Stomach (tissue), 9 donors: ENCODE measurements around the gene MCC. TPM values are rescaled to one million over a fixed set of nuclear protein-coding genes. Genes with fewer than 3 reads are reported as not detected.

Source experiments
- DNase-seq, 2 donors: peaks; one replicate each; pipeline versions ENCODE4 v3.0.0 to v3.0.0-alpha.2; 2013 to 2019
- H3K27ac ChIP-seq, 5 donors: fragments of 200-600 bp in 4 of 5; sonication (generic) in 4 of 5; one replicate each; pipeline ENCODE4 v1.5.1; 2013 to 2019; ENCODE audit warnings: mild to moderate bottlenecking in 1 of 5, moderate library complexity in 1 of 5
- H3K27me3 ChIP-seq, 3 donors: fragments of 200-600 bp; sonication (generic); one replicate each; pipeline ENCODE4 v1.5.1; 2017 to 2019; ENCODE audit warnings: mixed run types in 1 of 3
- H3K36me3 ChIP-seq, 4 donors: fragments of 200-600 bp; sonication (generic); 1 replicate in 3 of 4; 2 replicates in 1 of 4; pipeline ENCODE4 v1.5.1; 2016 to 2019
- H3K4me1 ChIP-seq, 4 donors: fragments of 200-600 bp; sonication (generic); one replicate each; pipeline ENCODE4 v1.5.1; 2016 to 2019
- H3K4me3 ChIP-seq, 4 donors: fragments of 200-600 bp; sonication (generic) in 3 of 4; one replicate each; pipeline ENCODE4 v1.5.1; 2016 to 2019; ENCODE audit warnings: mild to moderate bottlenecking in 1 of 4
- H3K9me3 ChIP-seq, 4 donors: fragments of 200-600 bp; sonication (generic); one replicate each; pipeline ENCODE4 v1.5.1; 2016 to 2019
- EP300 ChIP-seq: sonication (generic); formaldehyde crosslinking; IDR thresholded peaks from one replicate; pipeline ENCODE4 v1.6.1; 2017; ENCODE audit warnings: antibody characterized with exemption
- POLR2A ChIP-seq, 4 donors: fragments of 450-650 bp; IDR thresholded peaks; one replicate each; pipeline ENCODE4 v1.6.1; 2016; ENCODE audit warnings: antibody characterized with exemption in 4 of 4, control low read depth in 2 of 4, mild to moderate bottlenecking in 1 of 4, moderate library complexity in 1 of 4
- POLR2AphosphoS5 ChIP-seq, 3 donors: sonication (generic); formaldehyde crosslinking; IDR thresholded peaks; one replicate each; pipeline ENCODE4 v1.6.1; 2016; ENCODE audit warnings: antibody characterized with exemption in 3 of 3
- WGBS, 5 donors: extraction: QIAGEN DNeasy Blood & Tissue Kit in 3 of 5; methylation state at CpG; one replicate each; pipeline versions ENCODE4 v1.1.5 to v1.1.7; 2013 to 2018; 5-methylcytosine and 5-hydroxymethylcytosine counted together
- intact Hi-C: fragments of 100-400 bp; cut with DNase I; formaldehyde crosslinking; loops from one replicate; pipeline ENCODE4 v1.15.1; 2023; ENCODE audit warnings: low total_unique reads
- polyA plus RNA-seq, 3 donors: library from polyadenylated mRNA; stranded (reverse); fragments of 200-250 nt; gene quantifications; one replicate each; pipeline ENCODE4 v1.2.3, GENCODE V29; 2013
- total RNA-seq, 5 donors: library from RNA; depleted of rRNA; stranded (reverse); fragments of >200 nt; gene quantifications; one replicate each; pipeline versions ENCODE4 v1.1.0 to v1.2.3, GENCODE V29; 2014 to 2016
- TF ChIP-seq, protein P1 (sequence below), 7 experiments: fragments of 450-650 bp in 4 of 7; fragments of 200-600 bp in 3 of 7; sonication (generic) in 3 of 7; IDR thresholded peaks; one replicate each; pipeline ENCODE4 v1.5.1; 2016 to 2019; ENCODE audit warnings: antibody characterized with exemption in 7 of 7, control low read depth in 2 of 7, mild to moderate bottlenecking in 1 of 7
- donor health status: healthy with polysubstance abuse.
- donor health status: Bipolar disorder and iron deficiency.
- donor health status: healthy.

MCC gene
- total and polyA plus RNA-seq, 8 donors = 3.8 to 35.1 (median 8.9) TPM

DNA sequence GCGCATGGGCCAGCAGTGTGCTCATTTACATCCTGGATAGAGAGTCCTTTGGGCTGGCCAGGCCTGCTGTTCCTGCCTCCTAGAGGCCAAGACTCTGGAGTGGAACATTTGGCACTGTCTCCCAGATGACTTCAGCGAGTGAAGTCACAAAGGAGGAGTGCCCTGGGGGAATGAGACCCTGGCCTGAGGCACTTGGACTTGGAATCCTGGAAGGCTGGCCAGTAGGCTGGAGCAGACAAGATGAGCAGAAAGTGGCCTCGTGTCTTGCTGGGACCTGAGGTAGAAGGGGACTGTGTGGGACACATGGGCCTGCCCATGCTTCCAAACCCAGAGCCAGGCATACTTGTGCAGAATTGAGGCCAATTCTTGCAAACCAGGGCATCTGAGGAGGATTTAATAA, 53.4 kb downstream of the MCC start, which contains the start of gene TSSK1B:
TSSK1B (minus strand) TSS at position 101 of the 400 bp plus-strand sequence. CDS start 150 bp downstream, outside the sequence.
- 73 to 96% (median 88%) methylated on average over 3 of the region's 3 CpGs for WGBS, 5 donors
- no peaks in the 10 kb centered on the region for H3K9me3 ChIP-seq
- H3K27me3 ChIP-seq = no peaks in the 10 kb centered on the region
- peaks cover 0 to 3% (median 0%) of the 10 kb centered on the region in 4 donors for H3K4me1 ChIP-seq
- intact Hi-C loops = no loop called here
- no peak for DNase-seq
- no peak within 1 kb of the TSS for H3K4me3 ChIP-seq
- TF ChIP-seq, protein P1, sequence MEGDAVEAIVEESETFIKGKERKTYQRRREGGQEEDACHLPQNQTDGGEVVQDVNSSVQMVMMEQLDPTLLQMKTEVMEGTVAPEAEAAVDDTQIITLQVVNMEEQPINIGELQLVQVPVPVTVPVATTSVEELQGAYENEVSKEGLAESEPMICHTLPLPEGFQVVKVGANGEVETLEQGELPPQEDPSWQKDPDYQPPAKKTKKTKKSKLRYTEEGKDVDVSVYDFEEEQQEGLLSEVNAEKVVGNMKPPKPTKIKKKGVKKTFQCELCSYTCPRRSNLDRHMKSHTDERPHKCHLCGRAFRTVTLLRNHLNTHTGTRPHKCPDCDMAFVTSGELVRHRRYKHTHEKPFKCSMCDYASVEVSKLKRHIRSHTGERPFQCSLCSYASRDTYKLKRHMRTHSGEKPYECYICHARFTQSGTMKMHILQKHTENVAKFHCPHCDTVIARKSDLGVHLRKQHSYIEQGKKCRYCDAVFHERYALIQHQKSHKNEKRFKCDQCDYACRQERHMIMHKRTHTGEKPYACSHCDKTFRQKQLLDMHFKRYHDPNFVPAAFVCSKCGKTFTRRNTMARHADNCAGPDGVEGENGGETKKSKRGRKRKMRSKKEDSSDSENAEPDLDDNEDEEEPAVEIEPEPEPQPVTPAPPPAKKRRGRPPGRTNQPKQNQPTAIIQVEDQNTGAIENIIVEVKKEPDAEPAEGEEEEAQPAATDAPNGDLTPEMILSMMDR (IDR thresholded peaks at IDR 0.05) = no peak
- TF ChIP-seq POLR2AphosphoS5 (IDR thresholded peaks at IDR 0.05) (no peak), POLR2A (IDR thresholded peaks at IDR 0.05) (no peak), EP300 (no peak)
- no peaks in the 10 kb centered on the region for H3K36me3 ChIP-seq
- no peak within 1 kb of the TSS for H3K27ac ChIP-seq

DNA sequence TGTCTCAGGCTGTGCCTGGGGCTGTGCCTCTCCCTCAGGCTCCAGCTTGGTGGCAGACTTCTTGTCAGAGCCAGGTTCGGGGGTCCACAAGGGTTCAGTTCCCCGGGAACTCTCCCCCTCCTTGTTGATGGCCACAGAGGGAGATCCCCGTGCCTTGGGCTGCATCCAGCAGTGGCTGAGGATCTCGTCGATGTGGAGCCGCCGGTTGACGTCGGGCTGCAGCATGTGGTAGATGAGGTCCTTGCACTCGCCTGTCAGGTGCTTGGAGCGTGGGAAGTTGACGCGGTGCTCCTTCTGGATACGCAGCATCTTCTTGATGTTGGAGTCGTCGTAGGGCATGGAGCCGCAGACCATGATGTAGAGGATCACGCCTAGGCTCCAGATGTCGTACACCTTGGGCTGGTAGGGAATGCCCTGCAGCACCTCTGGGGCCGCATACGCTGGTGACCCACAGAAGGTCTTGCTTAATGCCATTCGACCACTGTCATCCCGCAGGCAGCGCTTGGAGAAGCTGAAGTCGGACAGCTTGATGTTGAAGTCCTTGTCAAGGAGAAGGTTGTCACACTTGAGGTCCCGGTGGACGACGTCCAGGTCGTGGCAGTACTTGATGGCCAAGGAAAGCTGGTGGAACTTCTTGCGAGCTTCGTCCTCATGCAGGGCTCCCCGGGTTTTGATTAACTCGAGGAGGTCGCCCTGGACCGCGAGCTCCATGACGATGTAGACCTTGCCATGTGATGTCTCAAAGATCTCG, 54.2 kb downstream of the MCC start:
- TF ChIP-seq, protein P1 (IDR thresholded peaks at IDR 0.05) = no peak
- TF ChIP-seq POLR2A (IDR thresholded peaks at IDR 0.05) (no peak), EP300 (no peak), POLR2AphosphoS5 (IDR thresholded peaks at IDR 0.05) (no peak)
- H3K27ac ChIP-seq = no peak overlapping the region
- no peak for DNase-seq
- H3K36me3 ChIP-seq = no peaks in the 10 kb centered on the region
- peaks cover 0 to 3% (median 0%) of the 10 kb centered on the region in 4 donors for H3K4me1 ChIP-seq
- intact Hi-C loops = no loop called here
- 94 to 98% (median 97%) methylated on average over 24 to 38 of the region's 38 CpGs for WGBS, 5 donors
- H3K27me3 ChIP-seq = no peaks in the 10 kb centered on the region
- H3K4me3 ChIP-seq = no peak overlapping the region
- no peaks in the 10 kb centered on the region for H3K9me3 ChIP-seq

DNA sequence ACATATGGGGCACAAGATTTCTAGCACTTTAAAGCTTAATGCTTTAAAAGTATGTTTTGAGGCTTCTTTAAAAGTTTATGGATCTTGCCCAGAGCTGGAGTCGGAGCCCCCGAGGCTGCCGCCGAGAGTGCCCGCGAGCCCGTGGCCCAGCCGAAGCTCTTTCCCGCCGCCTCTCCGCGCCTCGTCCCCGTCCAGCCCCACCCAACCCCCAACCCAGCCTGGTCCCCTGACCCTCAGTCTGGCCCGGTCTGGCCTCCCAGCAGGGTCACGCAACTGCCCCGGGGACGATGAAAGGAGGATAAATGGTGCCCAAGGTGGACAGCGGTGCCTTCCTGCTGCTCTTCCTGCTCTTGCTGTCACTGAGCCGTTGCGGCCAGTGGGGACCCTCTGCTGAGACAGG, 55.2 kb downstream of the MCC start:
- no peaks in the 10 kb centered on the region for H3K27me3 ChIP-seq
- no peak for DNase-seq
- no peak overlapping the region for H3K27ac ChIP-seq
- intact Hi-C loops = no loop called here
- TF ChIP-seq, protein P1 (IDR thresholded peaks at IDR 0.05) = no peak
- TF ChIP-seq POLR2A (IDR thresholded peaks at IDR 0.05) (no peak), EP300 (no peak), POLR2AphosphoS5 (IDR thresholded peaks at IDR 0.05) (no peak)
- H3K36me3 ChIP-seq = no peaks in the 10 kb centered on the region
- WGBS, 5 donors = 90 to 98% (median 94%) methylated on average over 16 to 21 of the region's 21 CpGs
- no peaks in the 10 kb centered on the region for H3K9me3 ChIP-seq
- no peak overlapping the region for H3K4me3 ChIP-seq
- H3K4me1 ChIP-seq = peaks cover 0 to 3% (median 0%) of the 10 kb centered on the region in 4 donors

- Histone ChIP-seq H3K36me3 (no peaks in the 10 kb centered on the region), H3K27me3 (no peaks in the 10 kb centered on the region), H3K9me3 (no peaks in the 10 kb centered on the region), H3K4me1 (no peaks in the 10 kb centered on the region), H3K27ac (no peak overlapping the region), H3K4me3 (no peak overlapping the region)
- no peak for DNase-seq
- WGBS, 5 donors = 62 to 77% (median 68%) methylated on average over 3 of the region's 3 CpGs
- intact Hi-C loops = no loop called here
- TF ChIP-seq POLR2A (IDR thresholded peaks at IDR 0.05) = no peak
- TF ChIP-seq POLR2AphosphoS5 (IDR thresholded peaks at IDR 0.05) = no peak
- TF ChIP-seq, protein P1 (IDR thresholded peaks at IDR 0.05) = no peak
- TF ChIP-seq EP300 = no peak
Measured at GRCh38 chr5:113427871-113428574, 60.2 kb downstream of the MCC start.
